ENCODE results near the gene CA5A. TPM values are rescaled to one million over a fixed set of nuclear protein-coding genes. Genes with fewer than 3 reads are reported as not detected.

Gene CA5A
- total RNA-seq, 1 experiment from 2014 or later = not detected

DNA sequence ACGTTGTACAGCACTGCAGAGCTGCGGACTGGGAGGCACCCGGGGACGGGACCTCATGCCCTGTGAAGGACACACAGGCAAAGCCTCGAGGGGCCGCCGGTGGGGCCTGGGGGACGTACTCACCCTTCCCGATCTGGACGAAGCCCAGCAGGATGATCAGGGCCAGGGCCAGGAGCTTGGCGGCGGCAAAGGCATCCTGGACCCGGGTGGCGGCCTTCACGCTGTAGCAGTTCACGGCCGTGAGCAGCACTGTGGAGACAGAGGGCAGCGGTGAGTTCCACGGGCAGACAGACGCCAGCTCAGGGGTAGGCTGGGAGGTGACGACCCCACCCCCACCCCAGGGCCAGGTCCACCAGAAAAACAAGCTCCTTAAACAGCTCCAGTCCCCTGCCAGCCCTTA lies 84.7 kb downstream of the CA5A start:
- intact Hi-C loops (cut with micrococcal nuclease) = loop anchor here (5.0 kb wide), 2 partner anchors 44 to 74 kb away; no protein-coding TSS in a partner anchor
- Mint-ChIP-seq H3K4me3 (ENCODE audit: unreplicated experiment) (no peak overlapping the region), H3K4me1 (ENCODE audit: insufficient read depth, unreplicated experiment) (peaks cover 24% of the 10 kb centered on the region), H3K27me3 (ENCODE audit: insufficient read depth, unreplicated experiment) (no peaks in the 10 kb centered on the region), H3K27ac (ENCODE audit: low read depth, unreplicated experiment) (peak overlapping the region; percentile 12), H3K9me3 (ENCODE audit: unreplicated experiment) (no peaks in the 10 kb centered on the region), H3K36me3 (ENCODE audit: insufficient read depth, unreplicated experiment) (peaks cover 88% of the 10 kb centered on the region)
- DNase-seq (ENCODE audit: unreplicated experiment) = no peak
- TF ChIP-seq, protein P1, sequence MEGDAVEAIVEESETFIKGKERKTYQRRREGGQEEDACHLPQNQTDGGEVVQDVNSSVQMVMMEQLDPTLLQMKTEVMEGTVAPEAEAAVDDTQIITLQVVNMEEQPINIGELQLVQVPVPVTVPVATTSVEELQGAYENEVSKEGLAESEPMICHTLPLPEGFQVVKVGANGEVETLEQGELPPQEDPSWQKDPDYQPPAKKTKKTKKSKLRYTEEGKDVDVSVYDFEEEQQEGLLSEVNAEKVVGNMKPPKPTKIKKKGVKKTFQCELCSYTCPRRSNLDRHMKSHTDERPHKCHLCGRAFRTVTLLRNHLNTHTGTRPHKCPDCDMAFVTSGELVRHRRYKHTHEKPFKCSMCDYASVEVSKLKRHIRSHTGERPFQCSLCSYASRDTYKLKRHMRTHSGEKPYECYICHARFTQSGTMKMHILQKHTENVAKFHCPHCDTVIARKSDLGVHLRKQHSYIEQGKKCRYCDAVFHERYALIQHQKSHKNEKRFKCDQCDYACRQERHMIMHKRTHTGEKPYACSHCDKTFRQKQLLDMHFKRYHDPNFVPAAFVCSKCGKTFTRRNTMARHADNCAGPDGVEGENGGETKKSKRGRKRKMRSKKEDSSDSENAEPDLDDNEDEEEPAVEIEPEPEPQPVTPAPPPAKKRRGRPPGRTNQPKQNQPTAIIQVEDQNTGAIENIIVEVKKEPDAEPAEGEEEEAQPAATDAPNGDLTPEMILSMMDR (IDR thresholded peaks at IDR 0.05; ENCODE audit: unreplicated experiment) = no peak
- BruUV-seq (replicated peaks) = no TSS peak
- POLR2A ChIA-PET = interaction anchor here (1.6 to 14.0 kb wide), 4 partner anchors 15 to 99 kb away, joined by 4 to 220 read pairs (median 14); partner anchors contain the start of genes BANP and SLC7A5
- CTCF ChIA-PET = interaction anchor here (0.9 to 3.8 kb wide), 4 partner anchors 8 to 72 kb away, joined by 3 to 63 read pairs (median 14); no protein-coding TSS in a partner anchor

DNA sequence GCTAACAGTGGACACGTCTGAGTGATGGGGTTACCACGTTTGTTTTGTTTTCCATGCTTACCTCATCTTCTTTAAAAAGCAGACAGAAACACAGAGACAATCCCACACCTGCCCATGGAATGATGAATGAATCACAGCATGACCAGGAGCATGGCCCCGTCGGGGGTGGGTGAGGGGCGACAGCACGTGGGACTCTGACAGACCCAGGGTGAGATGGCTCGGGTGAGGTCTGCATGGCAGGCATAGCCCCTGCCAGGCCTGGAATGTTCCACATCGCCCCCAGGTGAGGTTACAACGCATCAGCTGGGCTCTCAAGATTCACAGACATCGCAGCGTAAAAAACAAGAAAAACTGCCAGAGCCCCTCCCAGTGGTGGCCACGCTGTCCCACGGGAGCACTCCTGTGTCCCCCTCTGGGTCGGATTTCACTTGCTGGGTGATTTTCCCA lies 85.2 kb downstream of the CA5A start:
- Mint-ChIP-seq H3K4me1 (ENCODE audit: insufficient read depth, unreplicated experiment) (peaks cover 24% of the 10 kb centered on the region), H3K27me3 (ENCODE audit: insufficient read depth, unreplicated experiment) (no peaks in the 10 kb centered on the region), H3K4me3 (ENCODE audit: unreplicated experiment) (peak overlapping the region; percentile 38), H3K9me3 (ENCODE audit: unreplicated experiment) (no peaks in the 10 kb centered on the region), H3K36me3 (ENCODE audit: insufficient read depth, unreplicated experiment) (peaks cover 84% of the 10 kb centered on the region), H3K27ac (ENCODE audit: low read depth, unreplicated experiment) (peak overlapping the region; percentile 12)
- intact Hi-C loops (cut with micrococcal nuclease) = loop anchor here (5.0 kb wide), 2 partner anchors 44 to 74 kb away; no protein-coding TSS in a partner anchor
- no peak for DNase-seq (ENCODE audit: unreplicated experiment)
- ChIA-PET CTCF (interaction anchor here (0.9 to 3.8 kb wide), 5 partner anchors 9 to 72 kb away, joined by 3 to 63 read pairs (median 4); no protein-coding TSS in a partner anchor), POLR2A (interaction anchor here (1.6 to 14.0 kb wide), 3 partner anchors 15 to 44 kb away, joined by 5 to 220 read pairs (median 23); partner anchors contain the start of gene SLC7A5)
- BruUV-seq (replicated peaks) = no TSS peak
- TF ChIP-seq, protein P1 (IDR thresholded peaks at IDR 0.05; ENCODE audit: unreplicated experiment) = no peak

DNA sequence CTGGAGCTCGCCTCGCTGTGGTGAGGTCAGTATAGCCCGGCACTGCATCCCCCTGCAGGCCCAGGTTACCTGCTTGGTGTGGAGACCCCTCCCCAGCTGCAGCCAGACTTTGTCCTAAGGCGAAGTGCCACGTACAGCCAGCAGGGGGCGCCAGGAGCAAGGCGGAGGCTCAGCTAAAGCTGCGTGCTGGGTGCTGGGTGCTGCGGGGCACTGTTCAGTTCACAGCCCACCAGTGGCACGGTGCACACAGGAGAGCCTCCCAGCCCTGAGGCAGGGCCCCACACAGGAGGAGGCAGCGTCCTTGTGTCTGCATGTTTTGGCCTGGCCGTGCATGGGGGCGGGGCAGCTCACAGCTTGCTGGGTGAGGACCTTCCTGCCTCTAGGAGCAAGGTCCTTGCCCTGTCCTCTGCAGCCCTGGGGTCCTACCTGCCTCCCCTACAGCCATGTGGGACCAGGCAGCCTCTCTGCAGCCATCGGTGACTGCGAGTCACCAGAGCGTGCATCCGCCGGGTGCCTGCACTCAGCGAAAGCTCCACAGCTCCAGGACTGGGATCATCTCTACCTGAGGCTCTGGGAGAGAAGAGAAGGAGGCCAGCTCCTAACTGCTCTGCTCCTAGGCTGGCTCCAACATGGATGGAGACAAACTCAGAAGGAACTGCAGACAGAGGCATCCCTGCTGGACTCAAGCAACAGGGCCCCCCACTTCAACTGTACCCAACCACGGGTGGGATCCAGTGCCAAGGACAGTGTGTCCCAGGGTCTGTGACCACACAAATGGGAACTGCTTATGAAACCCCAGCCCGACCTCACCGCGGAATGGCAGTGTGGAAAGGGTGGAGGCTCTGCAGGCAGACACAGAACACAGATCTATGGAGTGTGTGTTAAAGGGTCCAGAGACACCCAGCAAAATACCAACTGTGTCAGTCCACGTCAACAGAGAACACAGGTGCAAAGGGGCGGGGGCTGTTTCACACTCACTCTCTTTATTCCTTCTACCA lies 86.0 kb downstream of the CA5A start:
- peak; percentile 56 for DNase-seq (ENCODE audit: unreplicated experiment)
- ChIA-PET POLR2A (interaction anchor here (0.6 to 14.0 kb wide), 13 partner anchors 9 to 85 kb away, joined by 3 to 220 read pairs (median 5); partner anchors contain the start of genes KLHDC4 and SLC7A5), CTCF (interaction anchor here (0.6 to 3.8 kb wide), 27 partner anchors 9 to 959 kb away, joined by 3 to 63 read pairs (median 5); partner anchors contain the start of gene SLC7A5)
- no peak overlapping the region for H3K27ac Mint-ChIP-seq (ENCODE audit: low read depth, unreplicated experiment)
- peaks cover 20% of the 10 kb centered on the region for H3K4me1 Mint-ChIP-seq (ENCODE audit: insufficient read depth, unreplicated experiment)
- intact Hi-C loops (cut with micrococcal nuclease) = loop anchor here (1.0 to 5.0 kb wide), 3 partner anchors 21 to 73 kb away; no protein-coding TSS in a partner anchor
- H3K4me3 Mint-ChIP-seq (ENCODE audit: unreplicated experiment) = peak overlapping the region; percentile 38
- H3K36me3 Mint-ChIP-seq (ENCODE audit: insufficient read depth, unreplicated experiment) = peaks cover 78% of the 10 kb centered on the region
- no peaks in the 10 kb centered on the region for H3K27me3 Mint-ChIP-seq (ENCODE audit: insufficient read depth, unreplicated experiment)
- BruUV-seq (replicated peaks) = no TSS peak
- H3K9me3 Mint-ChIP-seq (ENCODE audit: unreplicated experiment) = no peaks in the 10 kb centered on the region
- TF ChIP-seq, protein P1 (IDR thresholded peaks at IDR 0.05; ENCODE audit: unreplicated experiment) = peak; percentile 90

Data from MCF 10A (cell line).